HG03521 (cell line): ENCODE results near the gene PTCH2.

Experiments used
- ATAC-seq: cut with Tn5 transposase; IDR thresholded peaks from one replicate; pipeline ENCODE4 v1.9.1; 2021; ENCODE audit warnings: mild to moderate bottlenecking, moderate library complexity; ENCODE audit not compliant: unreplicated experiment

The PTCH2 gene

DNA sequence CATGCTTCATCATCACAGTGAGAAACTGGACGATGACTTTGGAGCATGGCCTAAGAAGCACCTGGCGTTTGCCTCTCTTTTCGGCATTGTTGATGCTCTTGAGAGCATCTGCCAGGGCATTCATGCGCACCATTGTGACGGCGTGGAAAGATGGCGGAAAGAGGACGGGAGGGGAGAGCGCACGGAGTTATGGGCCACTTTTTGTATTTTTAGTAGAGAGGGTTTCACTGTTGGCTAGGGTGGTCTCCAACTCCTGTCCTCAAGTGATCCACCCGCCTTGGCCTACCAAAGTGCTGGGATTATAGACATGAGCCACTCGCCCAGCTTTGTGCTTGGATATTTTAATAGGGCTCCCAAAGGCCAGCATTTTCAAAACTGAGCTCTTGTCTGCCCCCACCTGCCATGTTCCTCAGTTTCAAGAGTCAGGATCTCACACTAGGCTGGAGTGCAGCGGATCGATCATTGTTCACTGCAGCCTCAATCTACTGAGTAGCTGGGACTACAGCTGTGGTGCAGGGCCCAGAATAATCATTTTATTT is 62.4 kb downstream of the PTCH2 start:
- no peak for ATAC-seq

DNA sequence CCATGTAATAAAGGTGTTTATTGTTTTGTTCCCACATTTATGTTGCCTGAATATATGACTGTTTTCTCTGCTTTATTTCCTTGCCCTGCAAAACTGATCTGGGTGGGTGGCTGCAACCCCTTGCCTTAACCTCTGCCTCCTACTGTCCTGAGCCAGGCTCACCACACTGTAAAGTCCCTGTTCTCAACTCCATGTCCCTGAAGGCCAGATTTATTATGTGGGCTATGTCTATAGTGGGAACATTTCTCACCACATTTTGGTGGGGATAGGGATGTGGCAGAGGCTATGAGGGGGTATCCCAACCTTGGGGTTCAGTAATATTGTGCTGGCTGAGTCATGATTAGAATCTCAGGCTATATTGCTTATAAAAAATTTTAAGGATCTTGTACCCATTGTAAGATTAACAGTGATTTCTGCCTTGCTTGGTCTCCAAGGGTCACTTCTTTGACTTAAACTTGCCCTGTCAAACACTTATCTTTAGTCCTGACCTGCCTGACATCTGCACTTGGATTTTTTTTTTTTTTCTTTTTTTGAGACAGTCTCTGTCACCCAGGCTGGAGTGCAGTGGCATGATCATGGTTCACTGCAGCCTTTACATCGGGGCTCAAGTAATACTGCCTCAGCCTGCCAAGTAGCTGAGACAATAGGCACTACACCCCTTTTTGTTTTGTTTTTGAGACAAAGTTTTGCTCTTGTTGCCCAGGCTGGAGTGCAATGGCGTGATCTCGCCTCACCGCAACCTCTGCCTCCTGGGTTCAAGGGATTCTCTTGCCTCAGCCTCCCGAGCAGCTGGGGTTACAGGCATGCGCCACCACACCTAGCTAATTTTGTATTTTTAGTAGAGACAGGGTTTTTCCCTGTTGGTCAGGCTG is 64.1 kb downstream of the PTCH2 start:
- ATAC-seq = no peak

DNA sequence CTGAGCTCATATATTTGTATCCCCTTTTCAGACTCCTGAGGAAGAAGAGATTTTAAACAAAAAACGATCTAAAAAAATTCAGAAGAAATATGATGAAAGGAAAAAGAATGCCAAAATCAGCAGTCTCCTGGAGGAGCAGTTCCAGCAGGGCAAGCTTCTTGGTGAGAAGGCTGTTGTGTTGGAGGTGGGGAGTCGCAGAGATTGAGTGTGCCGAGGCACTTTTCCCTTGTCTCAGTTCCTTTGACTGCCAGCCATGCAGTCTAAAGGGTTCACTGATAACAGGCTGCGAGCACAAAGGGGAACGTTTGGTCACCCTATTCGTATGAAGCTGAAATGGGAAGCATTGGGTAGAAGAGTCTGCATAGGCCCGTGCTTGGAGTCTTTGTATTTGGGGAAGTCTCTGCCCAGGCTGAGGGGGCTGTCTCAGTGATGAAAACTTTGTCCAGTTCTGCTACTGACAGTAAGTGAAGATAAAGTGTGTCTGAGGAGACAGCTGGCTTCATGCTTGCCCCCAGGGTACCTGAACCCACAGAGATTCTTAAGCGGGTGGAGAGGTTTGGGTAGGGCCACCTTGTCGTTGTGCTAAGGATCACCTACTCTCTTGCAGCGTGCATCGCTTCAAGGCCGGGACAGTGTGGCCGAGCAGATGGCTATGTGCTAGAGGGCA is 65.0 kb downstream of the PTCH2 start:
- no peak for ATAC-seq

DNA sequence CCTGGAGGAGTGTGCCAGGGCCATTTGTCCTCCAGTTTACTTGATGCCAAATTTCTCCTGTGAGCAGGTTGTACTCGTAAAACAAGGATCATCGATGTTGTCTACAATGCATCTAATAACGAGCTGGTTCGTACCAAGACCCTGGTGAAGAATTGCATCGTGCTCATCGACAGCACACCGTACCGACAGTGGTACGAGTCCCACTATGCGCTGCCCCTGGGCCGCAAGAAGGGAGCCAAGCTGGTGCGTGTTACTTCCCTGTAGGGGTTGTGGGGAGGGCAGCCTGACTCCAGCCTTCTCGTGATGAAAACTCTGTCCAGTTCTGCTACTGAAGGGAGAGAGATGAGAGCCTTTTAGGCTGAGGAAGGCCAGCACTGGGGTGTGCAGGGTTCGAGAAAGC is 65.5 kb downstream of the PTCH2 start:
- no peak for ATAC-seq

DNA sequence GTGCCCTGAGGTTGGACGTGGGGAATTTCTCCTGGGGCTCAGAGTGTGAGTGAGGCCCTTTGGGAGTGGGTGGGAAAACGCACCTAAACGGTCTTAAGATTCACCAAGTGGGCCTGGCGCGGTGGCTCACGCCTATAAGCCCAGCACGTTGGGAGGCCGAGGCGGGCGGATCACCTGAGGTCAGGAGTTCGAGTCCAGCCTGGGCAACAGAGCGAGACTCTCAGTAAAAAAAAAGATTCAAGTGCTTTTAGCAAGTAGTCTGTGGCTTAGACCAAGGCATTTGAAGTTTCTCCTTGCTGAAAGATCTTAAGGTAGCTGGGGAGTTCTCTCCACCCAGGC is 66.4 kb downstream of the PTCH2 start:
- no peak for ATAC-seq

DNA sequence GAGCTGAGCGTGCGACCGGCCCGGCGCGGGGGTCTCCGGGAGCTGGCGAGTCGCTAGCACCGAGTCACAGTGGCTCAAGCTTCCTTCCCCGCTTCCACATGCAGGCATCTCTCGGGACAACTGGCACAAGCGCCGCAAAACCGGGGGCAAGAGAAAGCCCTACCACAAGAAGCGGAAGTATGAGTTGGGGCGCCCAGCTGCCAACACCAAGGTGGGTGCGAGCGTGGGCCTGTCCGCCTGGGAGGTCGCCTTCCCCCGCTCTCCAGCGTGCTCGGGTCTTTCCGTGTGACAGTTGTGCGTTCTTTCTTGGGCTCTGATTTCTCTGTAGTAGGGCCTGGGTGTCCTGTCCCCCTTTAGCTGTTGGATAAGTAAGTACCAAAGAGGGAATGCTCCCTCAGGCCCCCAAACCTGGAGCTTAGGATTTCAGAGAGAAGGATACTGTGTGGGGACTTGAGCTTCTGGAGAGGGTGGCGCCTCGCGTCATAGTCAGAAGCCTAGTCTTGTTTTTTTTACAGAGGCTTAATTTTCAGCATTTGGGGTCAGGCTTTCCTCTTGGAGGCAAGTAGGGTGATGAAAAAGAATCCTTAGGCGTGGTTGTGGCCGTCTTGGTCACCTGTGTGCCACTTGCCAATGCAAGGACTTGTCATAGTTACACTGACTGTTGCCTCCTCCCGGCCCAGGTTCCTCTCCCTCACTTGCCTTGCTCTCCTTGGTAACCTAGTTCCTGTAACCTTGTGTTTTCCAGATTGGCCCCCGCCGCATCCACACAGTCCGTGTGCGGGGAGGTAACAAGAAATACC is 66.9 kb downstream of the PTCH2 start:
- ATAC-seq = peak; percentile 7

DNA sequence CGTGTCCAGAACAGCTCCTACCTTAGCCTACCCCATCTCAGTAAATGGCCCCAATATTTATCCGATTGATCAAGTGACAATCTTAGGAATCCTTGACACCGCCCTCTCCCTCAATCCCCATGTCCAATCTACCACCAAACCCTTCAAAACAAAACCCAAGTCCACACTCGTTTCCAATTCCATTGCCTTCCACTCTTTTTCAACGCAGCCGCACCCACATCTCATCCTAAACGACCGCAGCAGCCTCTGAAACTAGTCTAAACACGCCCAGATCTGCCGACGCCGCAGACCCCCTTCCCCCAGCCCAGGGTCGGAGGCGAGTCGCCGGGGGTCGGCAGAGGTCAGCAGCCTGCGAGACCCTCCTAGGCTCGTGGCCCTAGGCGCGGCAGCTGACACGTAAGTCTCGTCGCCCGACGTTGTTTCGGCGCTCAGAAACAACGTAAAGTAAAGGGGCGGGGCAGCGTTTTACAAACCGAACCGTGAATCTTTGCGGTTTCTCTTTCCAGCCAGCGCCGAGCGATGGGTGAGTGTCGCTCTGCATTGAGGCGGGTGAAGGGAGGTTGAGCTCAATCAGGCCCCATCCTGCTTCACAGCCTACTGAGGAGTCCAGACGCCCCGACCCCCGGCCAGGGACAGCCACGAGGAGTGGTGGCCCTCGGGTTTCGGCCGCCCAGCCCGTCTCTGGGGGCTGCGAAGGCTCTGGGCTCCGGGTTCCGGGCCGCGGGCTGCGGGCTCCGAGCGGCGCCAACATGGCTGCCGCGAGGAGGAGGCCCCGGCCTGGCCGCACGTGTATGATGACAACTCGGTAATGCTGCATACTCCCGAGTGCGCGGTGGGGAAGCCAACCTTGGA is 67.7 kb downstream of the PTCH2 start, which contains the start of gene RPS8:
Gene RPS8 (plus strand): TSS at position 463 of the 852 bp plus-strand sequence. CDS start 57 bp downstream, at position 520.
- ATAC-seq = peak; percentile 77
